Progenitor cell of endocrine pancreas (in vitro differentiated cells): Measurements from ENCODE around the gene RPS6KL1. TPM values are rescaled to one million over a fixed set of nuclear protein-coding genes. Genes with fewer than 3 reads are reported as not detected.

Experiments
- DNase-seq: peaks from one replicate; pipeline ENCODE4 v3.0.0; 2021; ENCODE audit warnings: low spot score; ENCODE audit not compliant: unreplicated experiment
- H3K27ac Mint-ChIP-seq: 2 replicates; pipeline ENCODE4 v1.8.0; 2021; ENCODE audit warnings: mild to moderate bottlenecking, moderate library complexity, mixed read lengths
- H3K27me3 Mint-ChIP-seq: 2 replicates; pipeline ENCODE4 v1.8.0; 2021; ENCODE audit warnings: mixed read lengths
- H3K36me3 Mint-ChIP-seq: 2 replicates; pipeline ENCODE4 v1.8.0; 2022; ENCODE audit warnings: mixed read lengths; ENCODE audit not compliant: insufficient read depth
- H3K4me1 Mint-ChIP-seq: 2 replicates; pipeline ENCODE4 v1.8.0; 2021; ENCODE audit warnings: low read depth, mixed read lengths
- H3K4me3 Mint-ChIP-seq: 2 replicates; pipeline ENCODE4 v1.8.0; 2021; ENCODE audit warnings: low read depth, mild to moderate bottlenecking, moderate library complexity, mixed read lengths
- H3K9me3 Mint-ChIP-seq: 2 replicates; pipeline ENCODE4 v1.8.0; 2021; ENCODE audit warnings: low read depth, mixed read lengths
- total RNA-seq: library from RNA; stranded (reverse); gene quantifications from 2 replicates; pipeline ENCODE4 v1.2.1, GENCODE V29; 2021
- TF ChIP-seq, protein P1 (sequence below): fragments of 200-600 bp; sonication (generic); IDR thresholded peaks from one replicate; pipeline ENCODE4 v1.5.0; 2021; ENCODE audit warnings: antibody characterized with exemption, mild to moderate bottlenecking; ENCODE audit not compliant: unreplicated experiment

Gene RPS6KL1
- total RNA-seq, 1 donor from 2014 or later = 3.5 TPM

GRCh38 chr14:74963178-74963704 lies 40.2 kb upstream of the RPS6KL1 start:
- H3K4me3 Mint-ChIP-seq = no peak overlapping the region
- TF ChIP-seq, protein P1, sequence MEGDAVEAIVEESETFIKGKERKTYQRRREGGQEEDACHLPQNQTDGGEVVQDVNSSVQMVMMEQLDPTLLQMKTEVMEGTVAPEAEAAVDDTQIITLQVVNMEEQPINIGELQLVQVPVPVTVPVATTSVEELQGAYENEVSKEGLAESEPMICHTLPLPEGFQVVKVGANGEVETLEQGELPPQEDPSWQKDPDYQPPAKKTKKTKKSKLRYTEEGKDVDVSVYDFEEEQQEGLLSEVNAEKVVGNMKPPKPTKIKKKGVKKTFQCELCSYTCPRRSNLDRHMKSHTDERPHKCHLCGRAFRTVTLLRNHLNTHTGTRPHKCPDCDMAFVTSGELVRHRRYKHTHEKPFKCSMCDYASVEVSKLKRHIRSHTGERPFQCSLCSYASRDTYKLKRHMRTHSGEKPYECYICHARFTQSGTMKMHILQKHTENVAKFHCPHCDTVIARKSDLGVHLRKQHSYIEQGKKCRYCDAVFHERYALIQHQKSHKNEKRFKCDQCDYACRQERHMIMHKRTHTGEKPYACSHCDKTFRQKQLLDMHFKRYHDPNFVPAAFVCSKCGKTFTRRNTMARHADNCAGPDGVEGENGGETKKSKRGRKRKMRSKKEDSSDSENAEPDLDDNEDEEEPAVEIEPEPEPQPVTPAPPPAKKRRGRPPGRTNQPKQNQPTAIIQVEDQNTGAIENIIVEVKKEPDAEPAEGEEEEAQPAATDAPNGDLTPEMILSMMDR = no peak
- no peak overlapping the region for H3K27ac Mint-ChIP-seq
- H3K27me3 Mint-ChIP-seq = peaks cover 55% of the 10 kb centered on the region
- DNase-seq = no peak
- H3K4me1 Mint-ChIP-seq = no peaks in the 10 kb centered on the region
- no peaks in the 10 kb centered on the region for H3K9me3 Mint-ChIP-seq
- H3K36me3 Mint-ChIP-seq = no peaks in the 10 kb centered on the region

GRCh38 chr14:74962493-74962892 lies 39.4 kb upstream of the RPS6KL1 start:
- Mint-ChIP-seq H3K27me3 (peaks cover 53% of the 10 kb centered on the region), H3K9me3 (no peaks in the 10 kb centered on the region), H3K36me3 (no peaks in the 10 kb centered on the region), H3K4me3 (no peak overlapping the region), H3K4me1 (no peaks in the 10 kb centered on the region), H3K27ac (no peak overlapping the region)
- TF ChIP-seq, protein P1 = no peak
- no peak for DNase-seq

GRCh38 chr14:74962046-74962445 lies 39.0 kb upstream of the RPS6KL1 start:
- H3K4me1 Mint-ChIP-seq = peaks cover 1% of the 10 kb centered on the region
- no peak overlapping the region for H3K27ac Mint-ChIP-seq
- H3K4me3 Mint-ChIP-seq = no peak overlapping the region
- H3K27me3 Mint-ChIP-seq = peaks cover 51% of the 10 kb centered on the region
- H3K9me3 Mint-ChIP-seq = no peaks in the 10 kb centered on the region
- H3K36me3 Mint-ChIP-seq = no peaks in the 10 kb centered on the region
- no peak for DNase-seq
- TF ChIP-seq, protein P1 = no peak

DNA sequence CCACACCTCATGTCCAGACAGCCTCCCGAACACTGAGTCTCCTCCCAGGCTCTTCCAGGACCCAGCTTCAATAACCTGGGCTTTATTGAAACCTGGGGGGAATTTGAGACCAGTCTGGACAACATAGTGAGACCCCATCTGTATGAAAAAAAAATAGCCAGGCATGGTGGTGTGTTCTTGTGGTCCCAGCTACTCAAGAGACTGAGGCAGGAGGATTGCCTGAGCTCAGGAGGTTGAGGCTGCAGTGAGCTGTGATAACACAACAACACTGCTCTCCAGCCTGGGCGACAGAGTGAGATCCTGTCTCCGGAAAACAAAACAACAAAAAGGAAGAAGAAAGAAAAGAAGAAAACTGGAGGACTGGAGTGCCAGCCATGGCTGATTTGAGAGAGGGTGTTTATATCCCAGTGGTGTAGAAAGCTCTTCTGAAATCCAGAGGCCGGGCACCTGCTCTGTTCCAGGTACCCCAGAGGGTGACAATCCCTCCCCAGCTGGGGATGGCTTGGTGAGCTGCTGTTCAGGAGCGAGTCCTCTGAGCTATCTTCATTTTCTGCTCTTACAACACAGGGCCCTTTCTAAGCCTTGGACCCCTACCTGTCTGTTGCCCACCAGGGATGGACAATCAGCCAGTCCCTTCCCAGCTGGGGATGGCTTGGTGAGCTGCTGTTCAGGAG lies 38.3 kb upstream of the RPS6KL1 start:
- Mint-ChIP-seq H3K27ac (no peak overlapping the region), H3K9me3 (no peaks in the 10 kb centered on the region), H3K4me1 (peaks cover 7% of the 10 kb centered on the region), H3K36me3 (no peaks in the 10 kb centered on the region), H3K27me3 (peaks cover 57% of the 10 kb centered on the region), H3K4me3 (no peak overlapping the region)
- no peak for DNase-seq
- TF ChIP-seq, protein P1 = no peak

DNA sequence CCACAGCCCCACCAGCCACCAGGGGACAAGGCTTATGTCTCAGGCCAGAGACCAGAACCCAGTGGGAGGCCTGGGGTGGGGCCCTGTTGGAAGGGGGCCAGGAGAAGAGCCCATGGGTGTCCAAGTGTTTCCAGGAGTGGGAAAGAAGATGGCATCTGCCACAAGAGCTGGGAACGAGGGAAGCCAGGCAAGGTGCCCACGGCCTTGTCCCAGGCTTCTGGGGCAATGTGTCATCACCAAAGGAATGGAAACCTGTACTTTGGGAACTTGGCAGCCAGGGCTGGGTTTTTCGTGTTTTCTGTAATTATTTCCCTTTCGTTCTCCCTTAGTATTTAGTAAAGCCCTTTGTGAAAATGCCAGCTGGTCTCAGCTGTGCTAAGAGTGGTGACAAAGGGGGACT lies 37.7 kb upstream of the RPS6KL1 start:
- H3K4me1 Mint-ChIP-seq = peaks cover 8% of the 10 kb centered on the region

More for the DNA sequence above, 37.7 kb upstream of the RPS6KL1 start:
- Mint-ChIP-seq H3K9me3 (no peaks in the 10 kb centered on the region), H3K4me3 (no peak overlapping the region), H3K36me3 (no peaks in the 10 kb centered on the region), H3K27me3 (peaks cover 54% of the 10 kb centered on the region), H3K27ac (no peak overlapping the region)
- TF ChIP-seq, protein P1 = no peak
- DNase-seq = no peak
